ENCODE measurements around the gene CIT. TPM values are rescaled to one million over a fixed set of nuclear protein-coding genes. Genes with fewer than 3 reads are reported as not detected.

The CIT gene
- total and polyA plus RNA-seq, 9 of the 15 experiments (the other 6 are each of a cell fraction or from before 2014, with no cell fraction given), result 1.1 to 46.7 (median 21.3) TPM

- Histone ChIP-seq H3K4me2 (ENCODE audit: insufficient read depth, low read length) (no peak overlapping the region), H3K4me3 (no peak overlapping the region), H3K9ac (ENCODE audit: insufficient read depth in 1 of 2, low read depth in 2 of 2, low read length in 2 of 2) (no peak overlapping the region), H3K79me2 (ENCODE audit: control insufficient read depth, insufficient read depth, low read length) (no peaks in the 10 kb centered on the region), H3K27me3 (ENCODE audit: control insufficient read depth in 2 of 2, insufficient read depth in 2 of 2, low read length in 2 of 2) (no peaks in the 10 kb centered on the region), H3K4me1 (replicated peaks in 1 of 2; ENCODE audit: control insufficient read depth in 2 of 2, insufficient read depth in 2 of 2, low read length in 2 of 2) (no peaks in the 10 kb centered on the region), H3K9me1 (ENCODE audit: control insufficient read depth, insufficient read depth, low read length) (no peaks in the 10 kb centered on the region), H2AFZ (ENCODE audit: low read depth, low read length) (no peak overlapping the region), H4K20me1 (replicated peaks; ENCODE audit: control insufficient read depth, insufficient read depth, low read length) (no peaks in the 10 kb centered on the region), H3K36me3 (ENCODE audit: control insufficient read depth, insufficient read depth, low read length) (peaks cover 42% of the 10 kb centered on the region), H3K27ac (ENCODE audit: extremely low read depth, low read depth, low read length) (no peak overlapping the region), H3K9me3 (replicated peaks; ENCODE audit: control insufficient read depth, insufficient read depth, low read depth, low read length) (no peaks in the 10 kb centered on the region)
- DNase-seq (ENCODE audit: extremely low read depth in 1 of 4, low spot score in 3 of 4), result no peak
- intact Hi-C loops (cut with micrococcal nuclease) (no loop called here), in situ Hi-C loops (cut with MboI) (no loop called here)
- ChIA-PET POLR2A (interaction anchor here (1.5 kb wide), 1 partner anchor 16 kb away, joined by 5 read pairs; no protein-coding TSS in a partner anchor), CTCF (ENCODE audit: low intra/inter-chr PET ratio) (no interaction called here)
- 98% methylated on average over 4 of the region's 4 CpGs for WGBS (ENCODE audit: insufficient coverage, low coverage, missing lambda C conversion rate)
- no peak for ATAC-seq
- TF ChIP-seq CBX5 (IDR thresholded peaks at IDR 0.05; ENCODE audit: borderline replicate concordance, low read depth), result no peak
- TF ChIP-seq ZNF740 (CRISPR knock-in tag; IDR thresholded peaks at IDR 0.05), result no peak
- TF ChIP-seq ZNF740 (tag; IDR thresholded peaks at IDR 0.05), result no peak
- no peak for TF ChIP-seq SMC3 (conservative IDR thresholded peaks at IDR 0.05; ENCODE audit: insufficient read depth, low read depth, low read length)
- TF ChIP-seq FOXP1 (CRISPR knock-in tag; IDR thresholded peaks at IDR 0.05), result no peak
- no peak for TF ChIP-seq CXXC5 (CRISPR knock-in tag; IDR thresholded peaks at IDR 0.05)
- no peak for TF ChIP-seq NR0B1 (IDR thresholded peaks at IDR 0.05; ENCODE audit: partially characterized antibody)
- no peak for TF ChIP-seq PRMT5 (CRISPR knock-in tag; IDR thresholded peaks at IDR 0.05)
- TF ChIP-seq CHD1 (IDR thresholded peaks at IDR 0.05; ENCODE audit: low read length), result no peak
- no peak for TF ChIP-seq THAP12 (CRISPR knock-in tag; IDR thresholded peaks at IDR 0.05)
- no peak for FAIRE-seq
- no TSS peak for BruUV-seq (replicated peaks)
Measured at GRCh38 chr12:119797090-119797489, 80.0 kb downstream of the CIT start.

Data from K562 (cell line).